HEK293T (cell line): ENCODE measurements around the gene WBP1.

Experiments
- BHLHE40 ChIP-seq: fragments of 450-650 bp; IDR thresholded peaks from 2 replicates; pipeline ENCODE4 v1.6.1; 2016; ENCODE audit warnings: mild to moderate bottlenecking, moderate library complexity, borderline replicate concordance
- ELF4 ChIP-seq: fragments of 450-650 bp; IDR thresholded peaks from 2 replicates; pipeline ENCODE4 v1.6.1; 2017; ENCODE audit warnings: antibody characterized with exemption
- FOXK2 ChIP-seq: fragments of 450-650 bp; IDR thresholded peaks from 2 replicates; pipeline ENCODE4 v1.6.1; 2016; ENCODE audit warnings: mild to moderate bottlenecking
- FOXM1 ChIP-seq: fragments of 450-650 bp; IDR thresholded peaks from 2 replicates; pipeline ENCODE4 v1.6.1; 2017; ENCODE audit warnings: mild to moderate bottlenecking, borderline replicate concordance
- HDGF ChIP-seq: fragments of 450-650 bp; IDR thresholded peaks from 2 replicates; pipeline ENCODE4 v1.6.1; 2017; ENCODE audit warnings: antibody characterized with exemption, borderline replicate concordance
- SP1 ChIP-seq: fragments of 450-650 bp; IDR thresholded peaks from 2 replicates; pipeline ENCODE4 v1.6.1; 2017
- SUZ12 ChIP-seq: fragments of 450-650 bp; IDR thresholded peaks from 2 replicates; pipeline ENCODE4 v1.6.1; 2016; ENCODE audit warnings: mild to moderate bottlenecking
- TARDBP ChIP-seq: fragments of 450-650 bp; IDR thresholded peaks from 2 replicates; pipeline ENCODE4 v1.6.1; 2016
- ZNF384 ChIP-seq: fragments of 450-650 bp; IDR thresholded peaks from 2 replicates; pipeline ENCODE4 v1.6.1; 2016
- TF ChIP-seq, protein P1 (sequence below): fragments of 450-650 bp; IDR thresholded peaks from 2 replicates; pipeline ENCODE4 v1.6.1; 2016

DNA sequence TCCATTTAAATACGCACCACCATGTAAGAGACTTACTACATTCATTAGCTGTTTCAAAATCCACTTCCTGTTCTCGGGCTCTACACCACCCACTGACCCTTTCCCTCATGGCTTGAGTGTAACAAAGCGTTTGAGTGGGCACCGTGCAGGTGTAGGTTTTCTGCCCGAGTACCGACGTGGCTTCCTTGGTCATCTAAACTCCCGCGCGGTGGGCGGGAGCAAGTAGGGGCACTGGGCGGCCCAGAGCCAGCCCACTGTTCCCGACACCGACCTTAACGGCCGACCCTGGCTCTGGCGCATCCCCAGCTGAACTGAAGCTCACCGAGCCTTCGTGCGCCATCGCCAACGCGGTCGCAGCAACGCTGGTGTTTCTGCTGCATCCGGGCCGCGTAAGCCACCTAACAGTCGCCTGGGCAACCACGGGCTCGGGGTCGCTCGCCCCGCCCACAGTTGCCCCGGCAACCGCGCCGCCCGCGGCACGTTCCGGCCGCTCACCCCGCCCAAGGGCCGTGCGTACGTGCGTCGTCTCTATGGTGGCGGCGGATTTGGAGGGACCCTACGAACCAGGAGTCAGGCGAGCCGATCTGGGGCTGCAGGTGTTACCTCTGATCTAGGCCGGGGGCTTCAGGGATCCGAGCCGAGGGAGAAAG is 36.9 kb upstream of the WBP1 start, which contains the start of the genes C2orf81 and WDR54:
- no peak for TF ChIP-seq SP1
- no peak for TF ChIP-seq FOXK2
- no peak for TF ChIP-seq HDGF
- TF ChIP-seq FOXM1, result no peak
- no peak for TF ChIP-seq TARDBP
- no peak for TF ChIP-seq SUZ12
- TF ChIP-seq ZNF384, result no peak
- TF ChIP-seq, protein P1, sequence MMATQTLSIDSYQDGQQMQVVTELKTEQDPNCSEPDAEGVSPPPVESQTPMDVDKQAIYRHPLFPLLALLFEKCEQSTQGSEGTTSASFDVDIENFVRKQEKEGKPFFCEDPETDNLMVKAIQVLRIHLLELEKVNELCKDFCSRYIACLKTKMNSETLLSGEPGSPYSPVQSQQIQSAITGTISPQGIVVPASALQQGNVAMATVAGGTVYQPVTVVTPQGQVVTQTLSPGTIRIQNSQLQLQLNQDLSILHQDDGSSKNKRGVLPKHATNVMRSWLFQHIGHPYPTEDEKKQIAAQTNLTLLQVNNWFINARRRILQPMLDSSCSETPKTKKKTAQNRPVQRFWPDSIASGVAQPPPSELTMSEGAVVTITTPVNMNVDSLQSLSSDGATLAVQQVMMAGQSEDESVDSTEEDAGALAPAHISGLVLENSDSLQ, result no peak
- no peak for TF ChIP-seq BHLHE40
- TF ChIP-seq ELF4, result no peak; the same call in 1 of the 2 replicates
